Suppressor macrophage treated with lipopolysaccharide for 1 hour (primary cell): ENCODE data around the gene MARCHF9.

Source experiments
- DNase-seq, 3 donors: peaks; one replicate each; pipeline ENCODE4 v3.0.0-alpha.2; 2020 to 2022

Gene MARCHF9

DNA sequence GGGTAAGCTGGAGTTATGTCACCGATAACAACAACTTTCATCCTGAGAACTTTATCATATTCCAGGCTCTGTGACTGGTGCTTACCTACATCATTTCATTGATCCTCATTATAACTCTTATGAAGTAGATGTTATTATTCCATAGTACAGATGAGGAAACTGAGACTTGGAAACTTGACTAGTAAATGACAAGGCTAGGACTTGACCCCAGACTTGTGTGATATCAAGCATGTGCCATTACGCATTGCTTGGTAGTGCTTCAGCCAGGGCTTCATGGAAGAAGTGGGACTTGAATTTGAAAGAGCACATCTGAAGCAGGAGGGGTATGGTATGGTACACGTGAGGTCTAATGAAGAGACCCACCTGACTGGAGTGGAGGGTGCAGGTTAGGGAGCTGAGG, 51.8 kb downstream of the MARCHF9 start:
- DNase-seq = no peak

DNA sequence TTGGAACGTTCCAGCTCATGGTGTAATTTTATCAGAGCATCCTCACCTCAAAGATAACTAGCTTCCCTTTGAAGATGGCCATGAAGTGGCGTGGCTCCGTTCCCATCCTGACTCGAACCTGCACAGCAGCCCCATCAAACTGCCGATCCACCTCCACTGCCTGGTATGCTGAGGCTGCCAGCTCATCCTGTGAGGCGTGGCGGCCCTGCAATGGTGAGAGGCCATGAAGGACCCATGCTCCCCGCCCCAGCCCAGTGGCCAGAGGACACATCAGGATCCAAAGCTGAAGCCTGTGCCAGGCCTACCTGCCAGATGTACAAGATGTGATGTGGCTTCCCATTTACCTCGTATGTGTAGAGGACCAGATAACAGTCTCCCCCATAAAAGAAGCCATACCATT, 52.4 kb downstream of the MARCHF9 start:
- DNase-seq = no peak

DNA sequence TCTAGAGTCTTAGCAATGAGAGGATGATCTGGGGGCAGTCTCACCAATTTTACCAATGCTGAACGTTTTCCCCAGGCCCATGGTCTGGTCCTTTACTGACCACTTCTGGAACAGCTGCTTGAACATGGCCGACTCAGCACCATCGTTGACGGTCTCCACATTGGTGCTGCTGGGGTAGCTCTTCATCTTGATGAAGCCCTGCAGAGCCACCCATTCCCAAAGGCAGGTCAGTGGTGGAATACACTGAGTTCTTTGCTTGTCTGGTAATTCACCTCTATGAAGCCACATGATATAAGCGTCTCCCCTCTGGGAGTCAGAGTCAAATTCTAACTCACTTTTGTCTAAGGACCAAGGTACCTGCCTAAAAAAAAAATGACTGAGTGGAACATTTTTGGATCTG, 53.4 kb downstream of the MARCHF9 start:
- DNase-seq = no peak

- DNase-seq = no peak
Measured at GRCh38 chr12:57809425-57809824, 54.5 kb downstream of the MARCHF9 start.
